ENCODE measurements around the gene DDX20.

DDX20 gene

GRCh38 chr1:111749628-111750027 is 6.1 kb upstream of the DDX20 start:
- H3K36me3 Mint-ChIP-seq (ENCODE audit: low read depth) = no peaks in the 10 kb centered on the region
- no peaks in the 10 kb centered on the region for H3K27me3 Mint-ChIP-seq
- no peaks in the 10 kb centered on the region for H3K9me3 Mint-ChIP-seq
- H3K27ac Mint-ChIP-seq = no peak overlapping the region
- intact Hi-C loops (cut with micrococcal nuclease) = no loop called here
- H3K4me3 Mint-ChIP-seq = no peak overlapping the region
- H3K4me1 Mint-ChIP-seq (ENCODE audit: low read depth) = peaks cover 45% of the 10 kb centered on the region

- Mint-ChIP-seq H3K4me1 (ENCODE audit: low read depth) (peaks cover 52% of the 10 kb centered on the region), H3K27me3 (no peaks in the 10 kb centered on the region), H3K4me3 (no peak overlapping the region), H3K36me3 (ENCODE audit: low read depth) (peaks cover 6% of the 10 kb centered on the region), H3K27ac (no peak overlapping the region), H3K9me3 (no peaks in the 10 kb centered on the region)
- intact Hi-C loops (cut with micrococcal nuclease) = no loop called here
Observed at GRCh38 chr1:111750856-111751255, 4.8 kb upstream of the DDX20 start.

- intact Hi-C loops (cut with micrococcal nuclease) = no loop called here
- no peak overlapping the region for H3K4me3 Mint-ChIP-seq
- H3K36me3 Mint-ChIP-seq (ENCODE audit: low read depth) = peaks cover 8% of the 10 kb centered on the region
- peaks cover 54% of the 10 kb centered on the region for H3K4me1 Mint-ChIP-seq (ENCODE audit: low read depth)
- no peaks in the 10 kb centered on the region for H3K27me3 Mint-ChIP-seq
- no peak overlapping the region for H3K27ac Mint-ChIP-seq
- H3K9me3 Mint-ChIP-seq = no peaks in the 10 kb centered on the region
Observed at GRCh38 chr1:111751906-111752575, 3.7 kb upstream of the DDX20 start.

GRCh38 chr1:111754984-111755330 is 744 bp upstream of the DDX20 start:
- peaks cover 41% of the 10 kb centered on the region for H3K4me1 Mint-ChIP-seq (ENCODE audit: low read depth)
- H3K36me3 Mint-ChIP-seq (ENCODE audit: low read depth) = peaks cover 30% of the 10 kb centered on the region
- peak overlapping the region; percentile 95 for H3K4me3 Mint-ChIP-seq
- intact Hi-C loops (cut with micrococcal nuclease) = loop anchor here (1.0 to 2.0 kb wide), 3 partner anchors 22 to 306 kb away; partner anchors contain the start of genes ATP5PB and WDR77
- no peaks in the 10 kb centered on the region for H3K27me3 Mint-ChIP-seq
- no peaks in the 10 kb centered on the region for H3K9me3 Mint-ChIP-seq
- peak overlapping the region; percentile 94 for H3K27ac Mint-ChIP-seq

- Mint-ChIP-seq H3K36me3 (ENCODE audit: low read depth) (peaks cover 41% of the 10 kb centered on the region), H3K27me3 (no peaks in the 10 kb centered on the region), H3K4me3 (peak overlapping the region; percentile 95), H3K4me1 (ENCODE audit: low read depth) (peaks cover 41% of the 10 kb centered on the region), H3K9me3 (no peaks in the 10 kb centered on the region), H3K27ac (peak overlapping the region; percentile 94)
- intact Hi-C loops (cut with micrococcal nuclease) = no loop called here
Observed at GRCh38 chr1:111756124-111756513, 418 bp downstream of the DDX20 start.

GRCh38 chr1:111758373-111758772 is 2.7 kb downstream of the DDX20 start:
- peak overlapping the region; percentile 53 for H3K27ac Mint-ChIP-seq
- no peaks in the 10 kb centered on the region for H3K27me3 Mint-ChIP-seq
- peaks cover 28% of the 10 kb centered on the region for H3K4me1 Mint-ChIP-seq (ENCODE audit: low read depth)
- no peaks in the 10 kb centered on the region for H3K9me3 Mint-ChIP-seq
- intact Hi-C loops (cut with micrococcal nuclease) = no loop called here
- peaks cover 62% of the 10 kb centered on the region for H3K36me3 Mint-ChIP-seq (ENCODE audit: low read depth)
- H3K4me3 Mint-ChIP-seq = no peak overlapping the region

- Mint-ChIP-seq H3K4me3 (no peak overlapping the region), H3K4me1 (ENCODE audit: low read depth) (peaks cover 14% of the 10 kb centered on the region), H3K36me3 (ENCODE audit: low read depth) (peaks cover 87% of the 10 kb centered on the region), H3K9me3 (no peaks in the 10 kb centered on the region), H3K27ac (no peak overlapping the region), H3K27me3 (no peaks in the 10 kb centered on the region)
- intact Hi-C loops (cut with micrococcal nuclease) = loop anchor here (10.0 kb wide), 1 partner anchor 537 kb away; the partner anchor contains the start of gene CHI3L2
Observed at GRCh38 chr1:111761717-111762116, 6.0 kb downstream of the DDX20 start.

- no peak overlapping the region for H3K27ac Mint-ChIP-seq
- peaks cover 8% of the 10 kb centered on the region for H3K4me1 Mint-ChIP-seq (ENCODE audit: low read depth)
- peaks cover 91% of the 10 kb centered on the region for H3K36me3 Mint-ChIP-seq (ENCODE audit: low read depth)
- intact Hi-C loops (cut with micrococcal nuclease) = loop anchor here (10.0 kb wide), 1 partner anchor 538 kb away; the partner anchor contains the start of gene CHI3L2
- H3K4me3 Mint-ChIP-seq = no peak overlapping the region
- no peaks in the 10 kb centered on the region for H3K27me3 Mint-ChIP-seq
- H3K9me3 Mint-ChIP-seq = no peaks in the 10 kb centered on the region
Observed at GRCh38 chr1:111762332-111762731, 6.6 kb downstream of the DDX20 start.

- Mint-ChIP-seq H3K9me3 (no peaks in the 10 kb centered on the region), H3K36me3 (ENCODE audit: low read depth) (peaks cover 41% of the 10 kb centered on the region), H3K4me1 (ENCODE audit: low read depth) (no peaks in the 10 kb centered on the region), H3K27me3 (no peaks in the 10 kb centered on the region), H3K27ac (no peak overlapping the region), H3K4me3 (no peak overlapping the region)
- intact Hi-C loops (cut with micrococcal nuclease) = loop anchor here (2.0 to 10.0 kb wide), 2 partner anchors 287 to 543 kb away; partner anchors contain the start of gene CHI3L2
Observed at GRCh38 chr1:111768023-111768422, 12.3 kb downstream of the DDX20 start.

GRCh38 chr1:111768625-111769024 is 12.9 kb downstream of the DDX20 start:
- no peak overlapping the region for H3K27ac Mint-ChIP-seq
- peaks cover 35% of the 10 kb centered on the region for H3K36me3 Mint-ChIP-seq (ENCODE audit: low read depth)
- no peak overlapping the region for H3K4me3 Mint-ChIP-seq

GRCh38 chr1:111769517-111770146 is 13.9 kb downstream of the DDX20 start:
- H3K4me3 Mint-ChIP-seq = no peak overlapping the region

More at GRCh38 chr1:111768625-111769024, 12.9 kb downstream of the DDX20 start:
- H3K27me3 Mint-ChIP-seq = no peaks in the 10 kb centered on the region
- no peaks in the 10 kb centered on the region for H3K4me1 Mint-ChIP-seq (ENCODE audit: low read depth)
- no peaks in the 10 kb centered on the region for H3K9me3 Mint-ChIP-seq
- intact Hi-C loops (cut with micrococcal nuclease) = loop anchor here (2.0 to 10.0 kb wide), 2 partner anchors 288 to 544 kb away; partner anchors contain the start of gene CHI3L2

GRCh38 chr1:111770916-111771315 is 15.2 kb downstream of the DDX20 start:
- intact Hi-C loops (cut with micrococcal nuclease) = no loop called here
- no peaks in the 10 kb centered on the region for H3K4me1 Mint-ChIP-seq (ENCODE audit: low read depth)
- no peaks in the 10 kb centered on the region for H3K27me3 Mint-ChIP-seq
- no peak overlapping the region for H3K4me3 Mint-ChIP-seq
- H3K27ac Mint-ChIP-seq = no peak overlapping the region
- no peaks in the 10 kb centered on the region for H3K9me3 Mint-ChIP-seq
- peaks cover 12% of the 10 kb centered on the region for H3K36me3 Mint-ChIP-seq (ENCODE audit: low read depth)

More at GRCh38 chr1:111769517-111770146, 13.9 kb downstream of the DDX20 start:
- intact Hi-C loops (cut with micrococcal nuclease) = loop anchor here (2.0 to 10.0 kb wide), 2 partner anchors 289 to 545 kb away; partner anchors contain the start of gene CHI3L2
- H3K27ac Mint-ChIP-seq = no peak overlapping the region
- H3K36me3 Mint-ChIP-seq (ENCODE audit: low read depth) = peaks cover 25% of the 10 kb centered on the region
- H3K4me1 Mint-ChIP-seq (ENCODE audit: low read depth) = no peaks in the 10 kb centered on the region
- no peaks in the 10 kb centered on the region for H3K27me3 Mint-ChIP-seq
- no peaks in the 10 kb centered on the region for H3K9me3 Mint-ChIP-seq

- H3K9me3 Mint-ChIP-seq = no peaks in the 10 kb centered on the region
- no peak overlapping the region for H3K27ac Mint-ChIP-seq
- no peak overlapping the region for H3K4me3 Mint-ChIP-seq
- peaks cover 5% of the 10 kb centered on the region for H3K4me1 Mint-ChIP-seq (ENCODE audit: low read depth)
- H3K36me3 Mint-ChIP-seq (ENCODE audit: low read depth) = no peaks in the 10 kb centered on the region
- H3K27me3 Mint-ChIP-seq = peaks cover 8% of the 10 kb centered on the region
- intact Hi-C loops (cut with micrococcal nuclease) = no loop called here
Observed at GRCh38 chr1:111775966-111776365, 20.3 kb downstream of the DDX20 start.

- no peaks in the 10 kb centered on the region for H3K36me3 Mint-ChIP-seq (ENCODE audit: low read depth)
- no peaks in the 10 kb centered on the region for H3K9me3 Mint-ChIP-seq
- H3K4me1 Mint-ChIP-seq (ENCODE audit: low read depth) = peaks cover 5% of the 10 kb centered on the region
- intact Hi-C loops (cut with micrococcal nuclease) = no loop called here
- H3K4me3 Mint-ChIP-seq = no peak overlapping the region
- H3K27ac Mint-ChIP-seq = no peak overlapping the region
- H3K27me3 Mint-ChIP-seq = peaks cover 10% of the 10 kb centered on the region
Observed at GRCh38 chr1:111776391-111776790, 20.7 kb downstream of the DDX20 start.
